PC-3 (cell line): ENCODE results near the gene BPGM. TPM values are rescaled to one million over a fixed set of nuclear protein-coding genes. Genes with fewer than 3 reads are reported as not detected.
A peak's percentile ranks its signal among the peaks of the same experiment; 100 is the strongest.

Experiments used
- ATAC-seq: fragments of 200-7000 bp; cut with Tn5 transposase; 2 replicates; pipeline ENCODE4 v1.9.1; 2020; ENCODE audit warnings: mild to moderate bottlenecking, moderate library complexity
- BruUV-seq: library from RNA; stranded (reverse); fragments of 400-500 nt; replicated peaks from 2 replicates; lab custom pipeline; 2021; lab: Mats Ljungman, UMichigan
- CTCF ChIA-PET: fragments of 300-600 bp; sonication (Branson Sonifier 250); formaldehyde crosslinking; loops from one replicate; lab custom pipeline; 2022; ENCODE audit warnings: antibody characterized with exemption; lab: Charles Lee
- POLR2A ChIA-PET: fragments of 300-600 bp; sonication (Branson Sonifier 250); formaldehyde crosslinking; loops from one replicate; lab custom pipeline; 2022; ENCODE audit warnings: antibody characterized with exemption; ENCODE audit not compliant: unreplicated experiment; lab: Charles Lee
- DNase-seq: peaks from one replicate; pipeline ENCODE4 v3.0.0-alpha.2; 2015
- H2AFZ ChIP-seq: fragments of 300-600 bp; sonication (generic); 2 replicates; pipeline ENCODE4 v1.6.0; 2016; ENCODE audit warnings: antibody characterized with exemption, low read length
- H3F3A ChIP-seq: fragments of 300-600 bp; sonication (generic); one replicate; pipeline ENCODE4 v1.6.0; 2017; ENCODE audit warnings: antibody characterized with exemption, low read length, control low read depth, mild to moderate bottlenecking; ENCODE audit not compliant: unreplicated experiment
- H3K27ac ChIP-seq: fragments of 300-600 bp; sonication (generic); 2 replicates; pipeline ENCODE4 v1.5.1; 2016; ENCODE audit warnings: mild to moderate bottlenecking, low read length
- H3K27me3 ChIP-seq: fragments of 300-600 bp; sonication (generic); 2 replicates; pipeline ENCODE4 v1.6.1; 2016; ENCODE audit warnings: low read length, mixed read lengths
- H3K36me3 ChIP-seq: fragments of 300-600 bp; sonication (generic); 2 replicates; pipeline ENCODE4 v1.6.1; 2016; ENCODE audit warnings: low read depth, mixed run types, low read length, mixed read lengths
- H3K4me1 ChIP-seq: fragments of 300-600 bp; sonication (generic); 2 replicates; pipeline ENCODE4 v1.5.1; 2016; ENCODE audit warnings: low read length; ENCODE audit not compliant: insufficient read depth
- H3K4me2 ChIP-seq: fragments of 300-600 bp; sonication (generic); 2 replicates; pipeline ENCODE4 v1.6.0; 2016; ENCODE audit warnings: low read length
- H3K4me3 ChIP-seq: fragments of 300-600 bp; sonication (generic); 2 replicates; pipeline ENCODE4 v1.5.1; 2016; ENCODE audit warnings: mild to moderate bottlenecking, low read length, mixed read lengths
- H3K79me2 ChIP-seq: fragments of 300-600 bp; sonication (generic); 2 replicates; pipeline ENCODE4 v1.6.1; 2017; ENCODE audit warnings: low read length, mixed read lengths
- H3K9ac ChIP-seq: fragments of 300-600 bp; sonication (generic); 2 replicates; pipeline ENCODE4 v1.6.0; 2016; ENCODE audit warnings: mild to moderate bottlenecking, low read length
- H3K9me2 ChIP-seq: fragments of 300-600 bp; sonication (generic); replicated peaks from 2 replicates; pipeline ENCODE4 v1.6.1; 2016; ENCODE audit warnings: mixed run types, low read length, mixed read lengths
- H3K9me3 ChIP-seq: fragments of 300-600 bp; sonication (generic); 2 replicates; pipeline ENCODE4 v1.6.1; 2016; ENCODE audit warnings: low read length, mixed read lengths
- H4K20me1 ChIP-seq: fragments of 300-600 bp; sonication (generic); 2 replicates; pipeline ENCODE4 v1.6.1; 2016; ENCODE audit warnings: low read length, mixed read lengths
- EZH2 ChIP-seq: fragments of 300-600 bp; sonication (generic); IDR thresholded peaks from one replicate; pipeline ENCODE4 v1.6.1; 2017; ENCODE audit warnings: antibody characterized with exemption, mild to moderate bottlenecking, low read length; ENCODE audit not compliant: unreplicated experiment
- EZH2phosphoT487 ChIP-seq: fragments of 300-600 bp; sonication (generic); IDR thresholded peaks from 2 replicates; pipeline ENCODE4 v1.6.1; 2018; ENCODE audit warnings: mild to moderate bottlenecking, antibody characterized with exemption, low read length, borderline replicate concordance
- intact Hi-C: fragments of 100-400 bp; cut with micrococcal nuclease; formaldehyde crosslinking; loops from 2 replicates; pipeline ENCODE4 v1.9.0; 2023
- total RNA-seq: library from RNA; depleted of rRNA; stranded (reverse); fragments of >200 nt; gene quantifications from 2 replicates; pipeline ENCODE4 v1.2.3, GENCODE V29; 2014
- TF ChIP-seq, protein P1 (sequence below): fragments of 300-600 bp; sonication (generic); conservative IDR thresholded peaks from 2 replicates; pipeline ENCODE4 v1.5.1; 2017; ENCODE audit warnings: antibody characterized with exemption, low read depth, mild to moderate bottlenecking, low read length

Gene BPGM
- total RNA-seq, 1 experiment from 2014 or later: 14.6 TPM

DNA sequence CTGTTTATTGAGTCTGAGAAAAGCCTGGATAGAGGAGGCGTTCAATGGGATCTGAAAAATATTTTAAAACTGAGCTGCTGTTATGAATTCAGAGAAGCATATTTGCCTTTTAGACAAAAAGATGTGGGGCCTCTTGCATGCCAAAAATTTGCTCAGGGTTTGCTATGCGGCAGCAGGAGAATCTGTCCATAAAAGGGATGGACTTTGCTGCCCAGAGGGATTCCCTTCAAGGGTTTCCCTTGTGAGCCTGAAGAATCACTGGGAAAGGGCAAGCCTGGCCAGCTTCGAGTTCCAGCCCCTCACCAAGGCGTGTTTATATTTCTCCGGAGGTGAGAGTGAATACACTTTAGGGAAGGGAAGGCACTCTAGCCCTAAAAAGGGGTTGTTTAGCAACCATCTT is 77.2 kb downstream of the BPGM start:
- ATAC-seq: no peak
- no TSS peak for BruUV-seq
- TF ChIP-seq, protein P1, sequence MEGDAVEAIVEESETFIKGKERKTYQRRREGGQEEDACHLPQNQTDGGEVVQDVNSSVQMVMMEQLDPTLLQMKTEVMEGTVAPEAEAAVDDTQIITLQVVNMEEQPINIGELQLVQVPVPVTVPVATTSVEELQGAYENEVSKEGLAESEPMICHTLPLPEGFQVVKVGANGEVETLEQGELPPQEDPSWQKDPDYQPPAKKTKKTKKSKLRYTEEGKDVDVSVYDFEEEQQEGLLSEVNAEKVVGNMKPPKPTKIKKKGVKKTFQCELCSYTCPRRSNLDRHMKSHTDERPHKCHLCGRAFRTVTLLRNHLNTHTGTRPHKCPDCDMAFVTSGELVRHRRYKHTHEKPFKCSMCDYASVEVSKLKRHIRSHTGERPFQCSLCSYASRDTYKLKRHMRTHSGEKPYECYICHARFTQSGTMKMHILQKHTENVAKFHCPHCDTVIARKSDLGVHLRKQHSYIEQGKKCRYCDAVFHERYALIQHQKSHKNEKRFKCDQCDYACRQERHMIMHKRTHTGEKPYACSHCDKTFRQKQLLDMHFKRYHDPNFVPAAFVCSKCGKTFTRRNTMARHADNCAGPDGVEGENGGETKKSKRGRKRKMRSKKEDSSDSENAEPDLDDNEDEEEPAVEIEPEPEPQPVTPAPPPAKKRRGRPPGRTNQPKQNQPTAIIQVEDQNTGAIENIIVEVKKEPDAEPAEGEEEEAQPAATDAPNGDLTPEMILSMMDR: no peak
- TF ChIP-seq EZH2 (no peak), EZH2phosphoT487 (no peak)
- Histone ChIP-seq H3K4me1 (no peaks in the 10 kb centered on the region), H3K27ac (no peak overlapping the region), H3K4me2 (no peak overlapping the region), H3F3A (no peaks in the 10 kb centered on the region), H3K27me3 (no peaks in the 10 kb centered on the region), H4K20me1 (no peaks in the 10 kb centered on the region), H3K9me2 (no peaks in the 10 kb centered on the region), H3K36me3 (no peaks in the 10 kb centered on the region), H3K9ac (no peak overlapping the region), H3K79me2 (no peaks in the 10 kb centered on the region), H3K9me3 (no peaks in the 10 kb centered on the region), H2AFZ (no peak overlapping the region), H3K4me3 (no peak overlapping the region)
- POLR2A ChIA-PET: no interaction called here
- intact Hi-C loops: loop anchor here (1.0 kb wide), 2 partner anchors 219 to 230 kb away; no protein-coding TSS in a partner anchor
- CTCF ChIA-PET: interaction anchor here (1.0 kb wide), 1 partner anchor 31 kb away, joined by 4 read pairs; no protein-coding TSS in a partner anchor
- no peak for DNase-seq

DNA sequence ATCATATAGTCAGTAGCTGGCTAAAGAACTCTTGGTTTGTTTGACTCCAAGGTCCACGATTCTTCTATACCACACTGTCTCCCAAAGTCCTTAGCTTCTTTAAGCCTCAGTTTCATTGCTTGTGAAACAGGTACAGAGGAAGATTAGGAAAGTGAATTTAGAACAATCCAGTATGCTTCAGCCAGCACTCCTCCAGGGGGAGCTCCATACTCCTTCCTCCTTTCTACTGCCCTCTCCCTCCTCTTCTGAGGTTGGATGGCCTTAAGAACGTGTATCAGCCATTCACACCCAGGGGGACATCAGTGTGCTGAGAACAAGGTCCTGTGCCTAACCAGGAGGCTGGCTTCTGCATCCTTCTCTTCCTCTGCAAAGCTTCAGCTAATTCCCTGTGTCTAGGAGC is 78.0 kb downstream of the BPGM start:
- CTCF ChIA-PET: interaction anchor here (0.6 kb wide), 1 partner anchor 21 kb away, joined by 3 read pairs; no protein-coding TSS in a partner anchor
- ATAC-seq (peak; percentile 88), DNase-seq (peak; percentile 53)
- Histone ChIP-seq H3K4me3 (no peak overlapping the region), H3K4me2 (no peak overlapping the region), H3F3A (no peaks in the 10 kb centered on the region), H3K9ac (no peak overlapping the region), H2AFZ (no peak overlapping the region), H3K27me3 (no peaks in the 10 kb centered on the region), H3K4me1 (no peaks in the 10 kb centered on the region), H3K27ac (no peak overlapping the region), H3K79me2 (no peaks in the 10 kb centered on the region), H3K9me3 (no peaks in the 10 kb centered on the region), H3K9me2 (no peaks in the 10 kb centered on the region), H3K36me3 (no peaks in the 10 kb centered on the region), H4K20me1 (no peaks in the 10 kb centered on the region)
- TF ChIP-seq EZH2 (no peak), EZH2phosphoT487 (no peak)
- TF ChIP-seq, protein P1: peak; percentile 75
- intact Hi-C loops: loop anchor here (1.0 kb wide), 2 partner anchors 219 to 230 kb away; no protein-coding TSS in a partner anchor
- POLR2A ChIA-PET: no interaction called here
- no TSS peak for BruUV-seq

DNA sequence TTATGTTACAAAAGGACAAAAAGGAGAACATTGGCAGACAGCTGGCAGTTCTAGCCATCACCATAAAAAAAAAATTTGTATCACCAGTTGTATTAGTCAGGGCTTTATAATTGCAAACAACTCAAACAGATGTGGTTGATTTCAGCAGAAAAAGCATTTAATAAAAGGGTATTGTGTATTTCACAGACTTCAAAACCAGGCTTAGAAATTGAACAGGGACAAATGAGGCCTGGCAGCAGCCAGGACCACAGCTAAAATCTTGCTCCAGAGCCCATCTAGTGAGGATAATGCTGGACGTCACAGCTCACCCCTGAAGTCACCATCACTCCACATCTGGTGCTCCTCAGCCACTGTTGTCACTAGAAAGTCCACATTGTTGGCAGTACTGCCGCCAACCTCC is 79.9 kb downstream of the BPGM start:
- Histone ChIP-seq H3K9ac (no peak overlapping the region), H3K36me3 (no peaks in the 10 kb centered on the region), H3K4me1 (no peaks in the 10 kb centered on the region), H3K4me2 (no peak overlapping the region), H3K79me2 (no peaks in the 10 kb centered on the region), H3K27me3 (no peaks in the 10 kb centered on the region), H3K9me2 (no peaks in the 10 kb centered on the region), H2AFZ (no peak overlapping the region), H3K4me3 (no peak overlapping the region), H3F3A (no peaks in the 10 kb centered on the region), H3K9me3 (no peaks in the 10 kb centered on the region), H3K27ac (no peak overlapping the region), H4K20me1 (no peaks in the 10 kb centered on the region)
- DNase-seq (no peak), ATAC-seq (no peak)
- intact Hi-C loops: no loop called here
- BruUV-seq: no TSS peak
- ChIA-PET CTCF (no interaction called here), POLR2A (no interaction called here)
- TF ChIP-seq EZH2 (no peak), EZH2phosphoT487 (no peak)
- TF ChIP-seq, protein P1: no peak
